ENCODE data around the gene ROCK2.

ROCK2 gene

GRCh38 chr2:11387100-11387390 lies 42.6 kb upstream of the ROCK2 start:
- H3K27ac ChIP-seq = no peak overlapping the region

DNA sequence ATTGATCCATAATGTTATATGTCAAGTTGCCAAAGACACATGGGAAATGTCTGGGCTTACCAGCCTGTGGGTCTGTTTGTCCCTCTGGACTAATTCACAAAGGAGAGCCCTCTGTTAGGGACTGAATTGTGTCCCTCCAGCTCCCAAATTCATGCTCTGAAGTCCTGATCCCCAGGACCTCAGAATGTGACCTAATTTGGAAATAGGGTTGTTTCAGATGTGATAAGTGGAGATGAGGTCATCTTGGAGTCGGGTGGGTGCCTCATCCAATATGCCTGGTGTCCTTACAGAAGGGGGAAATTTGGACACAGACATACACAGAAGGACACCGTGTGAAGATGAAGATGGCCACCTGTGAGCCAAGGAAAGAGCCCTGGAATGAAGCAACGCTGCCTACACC lies 41.4 kb upstream of the ROCK2 start:
- TF ChIP-seq, protein P1, sequence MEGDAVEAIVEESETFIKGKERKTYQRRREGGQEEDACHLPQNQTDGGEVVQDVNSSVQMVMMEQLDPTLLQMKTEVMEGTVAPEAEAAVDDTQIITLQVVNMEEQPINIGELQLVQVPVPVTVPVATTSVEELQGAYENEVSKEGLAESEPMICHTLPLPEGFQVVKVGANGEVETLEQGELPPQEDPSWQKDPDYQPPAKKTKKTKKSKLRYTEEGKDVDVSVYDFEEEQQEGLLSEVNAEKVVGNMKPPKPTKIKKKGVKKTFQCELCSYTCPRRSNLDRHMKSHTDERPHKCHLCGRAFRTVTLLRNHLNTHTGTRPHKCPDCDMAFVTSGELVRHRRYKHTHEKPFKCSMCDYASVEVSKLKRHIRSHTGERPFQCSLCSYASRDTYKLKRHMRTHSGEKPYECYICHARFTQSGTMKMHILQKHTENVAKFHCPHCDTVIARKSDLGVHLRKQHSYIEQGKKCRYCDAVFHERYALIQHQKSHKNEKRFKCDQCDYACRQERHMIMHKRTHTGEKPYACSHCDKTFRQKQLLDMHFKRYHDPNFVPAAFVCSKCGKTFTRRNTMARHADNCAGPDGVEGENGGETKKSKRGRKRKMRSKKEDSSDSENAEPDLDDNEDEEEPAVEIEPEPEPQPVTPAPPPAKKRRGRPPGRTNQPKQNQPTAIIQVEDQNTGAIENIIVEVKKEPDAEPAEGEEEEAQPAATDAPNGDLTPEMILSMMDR (conservative IDR thresholded peaks at IDR 0.05; ENCODE audit: low read depth, low read length) = no peak
- no peaks in the 10 kb centered on the region for H3K79me2 ChIP-seq (ENCODE audit: insufficient read depth, low read depth)
- no peaks in the 10 kb centered on the region for H3K27me3 ChIP-seq (ENCODE audit: insufficient read depth, low read depth)
- no peak overlapping the region for H3K4me2 ChIP-seq
- H3K9ac ChIP-seq = no peak overlapping the region
- no peak overlapping the region for H2AFZ ChIP-seq (ENCODE audit: low read depth)
- H3K27ac ChIP-seq = no peak overlapping the region
- no peaks in the 10 kb centered on the region for H4K20me1 ChIP-seq (ENCODE audit: insufficient read depth)
- no peaks in the 10 kb centered on the region for H3K36me3 ChIP-seq (ENCODE audit: insufficient read depth)
- no peak overlapping the region for H3K4me3 ChIP-seq (IDR thresholded peaks at IDR 0.05; ENCODE audit: insufficient read depth, low read depth, low read length)
- H3K4me1 ChIP-seq (ENCODE audit: low read depth, poor library complexity, severe bottlenecking) = no peaks in the 10 kb centered on the region

More at GRCh38 chr2:11387100-11387390, 42.6 kb upstream of the ROCK2 start:
- Histone ChIP-seq H3K4me1 (ENCODE audit: low read depth, poor library complexity, severe bottlenecking) (no peaks in the 10 kb centered on the region), H3K79me2 (ENCODE audit: insufficient read depth, low read depth) (no peaks in the 10 kb centered on the region), H3K27me3 (ENCODE audit: insufficient read depth, low read depth) (no peaks in the 10 kb centered on the region), H3K36me3 (ENCODE audit: insufficient read depth) (no peaks in the 10 kb centered on the region), H3K9ac (no peak overlapping the region), H2AFZ (ENCODE audit: low read depth) (no peak overlapping the region), H4K20me1 (ENCODE audit: insufficient read depth) (no peaks in the 10 kb centered on the region), H3K4me2 (no peak overlapping the region), H3K4me3 (IDR thresholded peaks at IDR 0.05; ENCODE audit: insufficient read depth, low read depth, low read length) (no peak overlapping the region)
- TF ChIP-seq, protein P1 (conservative IDR thresholded peaks at IDR 0.05; ENCODE audit: low read depth, low read length) = no peak

GRCh38 chr2:11385216-11385615 lies 40.8 kb upstream of the ROCK2 start:
- Histone ChIP-seq H2AFZ (ENCODE audit: low read depth) (no peak overlapping the region), H3K4me2 (no peak overlapping the region), H3K27ac (no peak overlapping the region)

GRCh38 chr2:11379558-11379957 lies 35.1 kb upstream of the ROCK2 start:
- Histone ChIP-seq H3K27ac (no peak overlapping the region), H3K79me2 (ENCODE audit: insufficient read depth, low read depth) (no peaks in the 10 kb centered on the region), H3K36me3 (ENCODE audit: insufficient read depth) (no peaks in the 10 kb centered on the region)

More at GRCh38 chr2:11385216-11385615, 40.8 kb upstream of the ROCK2 start:
- Histone ChIP-seq H3K9ac (no peak overlapping the region), H4K20me1 (ENCODE audit: insufficient read depth) (no peaks in the 10 kb centered on the region), H3K4me1 (ENCODE audit: low read depth, poor library complexity, severe bottlenecking) (no peaks in the 10 kb centered on the region), H3K36me3 (ENCODE audit: insufficient read depth) (no peaks in the 10 kb centered on the region), H3K27me3 (ENCODE audit: insufficient read depth, low read depth) (no peaks in the 10 kb centered on the region), H3K4me3 (IDR thresholded peaks at IDR 0.05; ENCODE audit: insufficient read depth, low read depth, low read length) (no peak overlapping the region), H3K79me2 (ENCODE audit: insufficient read depth, low read depth) (no peaks in the 10 kb centered on the region)
- TF ChIP-seq, protein P1 (conservative IDR thresholded peaks at IDR 0.05; ENCODE audit: low read depth, low read length) = no peak

More at GRCh38 chr2:11379558-11379957, 35.1 kb upstream of the ROCK2 start:
- H3K4me3 ChIP-seq (IDR thresholded peaks at IDR 0.05; ENCODE audit: insufficient read depth, low read depth, low read length) = no peak overlapping the region
- H3K27me3 ChIP-seq (ENCODE audit: insufficient read depth, low read depth) = no peaks in the 10 kb centered on the region
- H2AFZ ChIP-seq (ENCODE audit: low read depth) = no peak overlapping the region
- H4K20me1 ChIP-seq (ENCODE audit: insufficient read depth) = no peaks in the 10 kb centered on the region
- peaks cover 24% of the 10 kb centered on the region for H3K4me1 ChIP-seq (ENCODE audit: low read depth, poor library complexity, severe bottlenecking)
- TF ChIP-seq, protein P1 (conservative IDR thresholded peaks at IDR 0.05; ENCODE audit: low read depth, low read length) = no peak
- no peak overlapping the region for H3K9ac ChIP-seq
- no peak overlapping the region for H3K4me2 ChIP-seq

Data from KMS-11 (cell line).